GM12874 (cell line): Measurements from ENCODE around the gene CNTLN.

Source experiments
- TF ChIP-seq, protein P1 (sequence below): IDR thresholded peaks from 2 replicates; pipeline ENCODE4 v1.5.1; 2011; ENCODE audit warnings: low read depth, mild to moderate bottlenecking, control low read depth, low read length, moderate library complexity; ENCODE audit not compliant: insufficient read depth

Gene CNTLN

DNA sequence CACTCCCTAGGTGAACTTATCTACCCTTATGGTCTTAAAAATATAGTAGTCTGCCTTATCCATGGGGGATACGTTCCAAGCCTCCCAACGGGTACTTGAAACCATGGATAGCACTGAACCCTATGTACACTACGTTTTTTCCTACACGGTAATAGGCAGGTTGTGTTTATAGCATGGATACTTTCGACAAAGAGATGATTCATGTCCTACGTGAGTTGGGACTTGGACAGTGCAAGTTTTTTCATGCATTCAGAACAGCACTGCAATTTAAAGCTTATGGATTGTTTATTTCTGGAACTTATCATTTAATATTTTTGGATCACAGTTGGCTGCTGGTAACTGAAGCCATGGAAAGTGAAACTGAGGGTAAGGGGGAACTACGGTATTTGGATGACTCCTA, 88.1 kb downstream of the CNTLN start:
- TF ChIP-seq, protein P1, sequence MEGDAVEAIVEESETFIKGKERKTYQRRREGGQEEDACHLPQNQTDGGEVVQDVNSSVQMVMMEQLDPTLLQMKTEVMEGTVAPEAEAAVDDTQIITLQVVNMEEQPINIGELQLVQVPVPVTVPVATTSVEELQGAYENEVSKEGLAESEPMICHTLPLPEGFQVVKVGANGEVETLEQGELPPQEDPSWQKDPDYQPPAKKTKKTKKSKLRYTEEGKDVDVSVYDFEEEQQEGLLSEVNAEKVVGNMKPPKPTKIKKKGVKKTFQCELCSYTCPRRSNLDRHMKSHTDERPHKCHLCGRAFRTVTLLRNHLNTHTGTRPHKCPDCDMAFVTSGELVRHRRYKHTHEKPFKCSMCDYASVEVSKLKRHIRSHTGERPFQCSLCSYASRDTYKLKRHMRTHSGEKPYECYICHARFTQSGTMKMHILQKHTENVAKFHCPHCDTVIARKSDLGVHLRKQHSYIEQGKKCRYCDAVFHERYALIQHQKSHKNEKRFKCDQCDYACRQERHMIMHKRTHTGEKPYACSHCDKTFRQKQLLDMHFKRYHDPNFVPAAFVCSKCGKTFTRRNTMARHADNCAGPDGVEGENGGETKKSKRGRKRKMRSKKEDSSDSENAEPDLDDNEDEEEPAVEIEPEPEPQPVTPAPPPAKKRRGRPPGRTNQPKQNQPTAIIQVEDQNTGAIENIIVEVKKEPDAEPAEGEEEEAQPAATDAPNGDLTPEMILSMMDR, result no peak

DNA sequence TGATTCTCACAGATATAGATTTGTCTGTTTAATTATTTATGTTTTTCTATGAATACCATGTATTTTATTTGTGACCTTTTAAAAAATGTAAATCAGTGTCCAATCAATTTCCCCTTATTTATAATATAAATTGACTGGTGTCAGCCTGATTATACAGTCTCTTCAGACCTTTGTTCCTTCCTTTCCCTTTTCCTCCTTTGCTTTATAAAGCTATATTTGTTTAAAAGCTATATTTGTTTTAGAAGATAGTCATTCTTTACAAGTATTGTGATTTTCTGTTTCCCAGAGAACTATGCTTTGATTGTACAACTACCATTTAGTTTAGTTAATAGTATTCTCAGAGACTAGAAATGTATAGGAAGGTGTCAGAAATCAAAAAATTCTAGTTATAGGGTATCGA, 90.6 kb downstream of the CNTLN start:
- TF ChIP-seq, protein P1, result no peak

DNA sequence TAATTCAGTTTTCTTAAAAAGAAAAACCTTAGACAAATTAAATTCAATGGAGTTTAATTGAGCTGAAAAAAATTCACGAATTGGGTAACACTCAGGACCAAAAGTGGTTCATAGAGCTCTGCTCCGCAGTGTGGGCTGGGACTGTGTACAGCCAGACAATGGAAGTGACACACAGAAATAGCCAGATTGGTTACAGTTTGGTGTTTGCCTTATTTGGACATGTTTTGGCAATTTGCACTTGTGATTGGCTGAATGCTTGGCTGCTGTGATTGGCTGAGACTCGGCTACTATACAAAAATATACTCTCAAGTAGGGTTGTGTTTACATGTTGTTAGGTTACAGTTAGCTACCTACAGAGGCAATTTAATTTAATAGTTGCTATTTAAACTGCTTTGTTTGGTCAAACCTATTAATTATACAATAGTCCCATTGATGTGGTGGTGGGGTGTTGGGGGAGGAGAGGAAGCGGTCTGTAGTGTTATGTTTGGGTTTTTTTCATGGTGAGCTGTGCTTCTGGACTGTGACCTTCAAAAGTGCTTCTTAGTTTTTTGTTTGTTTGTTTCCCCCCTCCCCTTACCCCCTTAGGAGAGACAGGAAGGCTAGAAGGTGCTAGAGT, 95.2 kb downstream of the CNTLN start:
- TF ChIP-seq, protein P1, result no peak

DNA sequence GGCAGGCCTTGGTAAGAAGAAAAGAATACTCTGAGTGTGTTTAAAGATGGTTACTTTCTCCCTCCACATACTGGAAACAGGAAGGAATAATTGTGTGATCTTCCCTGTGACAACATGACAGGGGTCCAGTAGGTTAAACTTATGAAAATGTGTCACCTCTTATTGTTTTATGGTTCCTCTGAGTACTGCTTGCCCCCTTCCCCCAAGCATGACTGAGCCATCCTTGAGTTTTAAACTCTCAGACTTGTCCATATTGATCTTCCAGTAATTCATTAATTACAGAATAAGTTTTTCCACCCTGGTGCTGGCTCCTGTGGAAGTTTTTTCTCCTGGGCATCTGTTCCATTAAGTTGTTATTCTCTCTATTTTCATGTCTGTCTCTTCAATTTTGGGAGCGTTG, 95.8 kb downstream of the CNTLN start:
- TF ChIP-seq, protein P1, result no peak

DNA sequence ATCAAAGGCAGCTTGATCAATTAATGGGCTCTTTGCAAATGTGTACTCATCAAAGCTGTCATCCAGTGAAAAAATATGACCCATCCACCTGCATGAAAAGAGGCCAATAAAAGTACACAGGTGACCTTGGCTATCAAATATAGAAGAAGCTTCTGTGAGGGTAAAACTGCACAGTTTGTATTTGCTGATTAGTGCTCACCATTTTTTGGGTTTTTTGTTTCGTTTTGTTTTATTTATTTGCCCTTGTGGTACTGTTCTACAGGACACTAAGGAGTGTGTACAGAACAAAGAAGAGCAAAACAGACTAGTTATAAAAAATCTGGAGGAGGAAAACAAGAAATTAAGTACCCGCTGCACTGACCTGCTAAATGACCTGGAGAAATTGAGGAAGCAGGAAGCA, 101.3 kb downstream of the CNTLN start:
- TF ChIP-seq, protein P1, result no peak

DNA sequence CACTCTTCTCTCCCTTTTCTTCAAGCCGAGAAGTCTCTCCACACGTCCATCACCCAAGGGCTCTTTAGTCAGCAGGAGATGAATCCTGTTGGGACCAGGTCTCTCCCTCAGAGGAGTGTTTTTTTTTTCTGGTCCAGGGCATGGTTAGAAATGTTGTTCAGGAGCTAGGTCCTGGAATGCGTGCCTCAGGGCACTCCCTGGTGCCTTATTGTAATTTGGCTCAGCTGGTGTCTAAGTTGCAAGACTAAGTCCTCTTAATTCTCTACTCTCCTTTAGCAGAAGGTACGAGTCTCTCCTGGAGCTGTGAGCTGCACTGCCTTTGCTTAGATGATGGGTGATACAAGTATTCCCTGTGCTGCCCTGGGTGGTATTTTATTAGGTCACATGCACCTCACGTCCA, 111.9 kb downstream of the CNTLN start:
- TF ChIP-seq, protein P1, result no peak

DNA sequence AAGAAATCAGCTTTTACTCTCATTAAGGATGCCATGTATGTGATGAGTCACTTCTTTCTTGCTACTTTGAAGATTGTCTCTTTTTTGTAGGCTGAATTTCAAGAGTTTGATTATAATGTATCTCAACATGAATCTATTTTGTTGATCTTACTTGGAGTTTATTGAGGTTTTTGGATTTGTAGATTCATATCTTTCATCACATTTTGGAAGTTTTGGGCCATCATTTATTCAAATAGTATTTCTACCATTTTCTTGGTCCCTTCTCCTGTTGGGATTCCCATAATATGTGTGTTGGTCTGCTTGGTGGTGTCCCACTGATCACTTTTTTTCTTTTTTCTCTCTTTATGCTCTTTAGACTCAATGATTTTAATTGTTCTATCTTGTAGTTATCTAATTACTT, 116.3 kb downstream of the CNTLN start:
- TF ChIP-seq, protein P1, result no peak

DNA sequence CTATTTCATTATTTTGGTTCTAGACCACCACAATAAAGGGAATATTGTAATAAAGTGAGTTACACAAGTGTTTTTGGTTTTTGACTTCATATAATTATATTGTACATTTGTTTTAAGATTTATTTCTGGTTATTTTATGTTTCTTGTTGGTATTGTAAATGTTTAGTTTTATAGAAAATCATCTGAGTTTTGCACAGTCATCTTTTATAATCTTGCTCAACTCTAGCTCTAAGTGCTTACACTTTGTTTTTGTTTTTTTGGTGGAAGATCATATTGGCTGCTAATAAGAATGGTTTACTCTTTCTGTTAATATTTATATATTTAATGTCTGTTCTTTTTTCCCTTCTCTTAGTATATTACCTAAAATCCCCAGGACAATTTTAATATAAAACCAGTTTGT, 135.0 kb downstream of the CNTLN start:
- TF ChIP-seq, protein P1, result no peak
